ENCODE measurements around the gene APOH.
"Not testable (repeated sequence)": the region's sequence is repeated elsewhere in the genome, so short reads cannot be mapped to it uniquely, and the experiment has no call there.

DNA sequence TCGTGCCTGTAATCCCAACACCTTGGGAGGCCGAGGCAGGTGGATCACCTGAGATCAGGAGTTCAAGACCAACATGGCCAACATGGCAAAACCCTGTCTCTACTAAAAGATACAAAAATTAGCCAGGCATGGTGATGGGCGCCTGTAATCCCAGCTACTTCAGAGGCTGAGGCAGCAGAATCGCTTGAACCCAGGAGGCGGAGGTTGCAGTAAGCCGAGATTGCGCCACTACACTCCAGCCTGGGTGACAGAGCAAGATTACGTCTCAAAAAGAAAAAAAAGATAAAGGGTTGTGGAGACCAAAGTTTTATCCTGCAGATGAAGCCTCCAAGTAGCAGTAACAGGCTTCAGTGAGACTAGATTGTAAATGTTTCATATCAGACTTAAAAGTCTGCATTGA, 24.2 kb upstream of the APOH start:
- TF ChIP-seq SUZ12 (IDR thresholded peaks at IDR 0.05; ENCODE audit: extremely low read depth, insufficient read depth, insufficient read length); ZNF274 (IDR thresholded peaks at IDR 0.05; ENCODE audit: low read depth, low read length): not testable (repeated sequence)

Data from NT2/D1 (cell line).